ENCODE data around the gene CGRRF1. TPM values are rescaled to one million over a fixed set of nuclear protein-coding genes. Genes with fewer than 3 reads are reported as not detected.
A peak's percentile ranks its signal among the peaks of the same experiment; 100 is the strongest.

Gene CGRRF1
- total and polyA plus RNA-seq, 9 of the 15 experiments (the other 6 are each of a cell fraction or from before 2014, with no cell fraction given): 2.8 to 15.8 (median 4.6) TPM

DNA sequence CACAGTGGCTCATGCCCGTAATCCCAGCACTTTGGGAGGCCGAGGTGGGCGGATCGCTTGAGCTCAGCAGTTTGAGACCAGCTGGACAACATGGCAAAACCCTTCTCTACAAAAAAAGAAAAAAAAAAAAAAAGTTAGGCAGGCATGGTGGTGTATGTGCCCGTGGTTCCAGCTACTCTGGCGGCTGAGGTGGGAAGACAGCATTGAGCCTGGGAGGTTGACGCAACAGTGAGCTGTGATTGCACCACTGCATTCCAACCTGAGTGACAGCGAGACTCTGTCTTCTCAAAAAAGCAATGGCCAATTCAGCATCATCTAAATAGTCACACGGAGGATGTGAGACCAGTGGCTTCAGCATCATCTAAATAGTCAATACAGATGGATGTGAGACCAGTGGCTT is 46.8 kb downstream of the CGRRF1 start (continued):
- TF ChIP-seq E4F1 (CRISPR knock-in tag; IDR thresholded peaks at IDR 0.05; ENCODE audit: borderline replicate concordance) (no peak), MLLT1 (IDR thresholded peaks at IDR 0.05) (no peak), ARNT (IDR thresholded peaks at IDR 0.05) (no peak), BRCA1 (IDR thresholded peaks at IDR 0.05) (no peak), BRCA1 (CRISPR knock-in tag; IDR thresholded peaks at IDR 0.05) (no peak), CEBPB (tag; IDR thresholded peaks at IDR 0.05) (peak; percentile 90), STAG1 (CRISPR knock-in tag; IDR thresholded peaks at IDR 0.05; ENCODE audit: borderline replicate concordance) (no peak), MEF2D (tag; conservative IDR thresholded peaks at IDR 0.05; ENCODE audit: low read depth) (no peak), TRIM24 (IDR thresholded peaks at IDR 0.05) (peak; percentile 52 to 53; a peak in 2 of 4 replicates), MYNN (IDR thresholded peaks at IDR 0.05) (no peak), MYNN (CRISPR knock-in tag; IDR thresholded peaks at IDR 0.05) (no peak), NCOA2 (IDR thresholded peaks at IDR 0.05; ENCODE audit: partially characterized antibody in 2 of 2) (no peak), CBFB (CRISPR knock-in tag; IDR thresholded peaks at IDR 0.05) (no peak), USF2 (CRISPR knock-in tag; IDR thresholded peaks at IDR 0.05) (no peak)
- TF ChIP-seq, protein P1, sequence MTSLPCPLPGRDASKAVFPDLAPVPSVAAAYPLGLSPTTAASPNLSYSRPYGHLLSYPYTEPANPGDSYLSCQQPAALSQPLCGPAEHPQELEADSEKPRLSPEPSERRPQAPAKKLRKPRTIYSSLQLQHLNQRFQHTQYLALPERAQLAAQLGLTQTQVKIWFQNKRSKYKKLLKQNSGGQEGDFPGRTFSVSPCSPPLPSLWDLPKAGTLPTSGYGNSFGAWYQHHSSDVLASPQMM (CRISPR knock-in tag; IDR thresholded peaks at IDR 0.05): no peak
- TF ChIP-seq, protein P2, sequence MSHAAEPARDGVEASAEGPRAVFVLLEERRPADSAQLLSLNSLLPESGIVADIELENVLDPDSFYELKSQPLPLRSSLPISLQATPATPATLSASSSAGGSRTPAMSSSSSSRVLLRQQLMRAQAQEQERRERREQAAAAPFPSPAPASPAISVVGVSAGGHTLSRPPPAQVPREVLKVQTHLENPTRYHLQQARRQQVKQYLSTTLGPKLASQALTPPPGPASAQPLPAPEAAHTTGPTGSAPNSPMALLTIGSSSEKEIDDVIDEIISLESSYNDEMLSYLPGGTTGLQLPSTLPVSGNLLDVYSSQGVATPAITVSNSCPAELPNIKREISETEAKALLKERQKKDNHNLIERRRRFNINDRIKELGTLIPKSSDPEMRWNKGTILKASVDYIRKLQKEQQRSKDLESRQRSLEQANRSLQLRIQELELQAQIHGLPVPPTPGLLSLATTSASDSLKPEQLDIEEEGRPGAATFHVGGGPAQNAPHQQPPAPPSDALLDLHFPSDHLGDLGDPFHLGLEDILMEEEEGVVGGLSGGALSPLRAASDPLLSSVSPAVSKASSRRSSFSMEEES (CRISPR knock-in tag; IDR thresholded peaks at IDR 0.05): no peak

All from K562 (cell line).